ENCODE data around the gene ATF2.

Gene ATF2

GRCh38 chr2:175167076-175167791, 769 bp downstream of the ATF2 start:
- peak overlapping the region; percentile 99 for H3K4me3 ChIP-seq (ENCODE audit: low read depth, low read length)
- no peak for DNase-seq (ENCODE audit: low read depth)

- peak overlapping the region; percentile 99 for H3K4me3 ChIP-seq (ENCODE audit: low read depth, low read length)
- DNase-seq (ENCODE audit: low read depth): no peak
Observed at GRCh38 chr2:175166216-175166824, 1.7 kb downstream of the ATF2 start.

GRCh38 chr2:175164235-175164634, 3.8 kb downstream of the ATF2 start:
- no peak overlapping the region for H3K4me3 ChIP-seq (ENCODE audit: low read depth, low read length)
- DNase-seq (ENCODE audit: low read depth): no peak

GRCh38 chr2:175158894-175159293, 9.1 kb downstream of the ATF2 start:
- DNase-seq (ENCODE audit: low read depth): no peak
- no peak overlapping the region for H3K4me3 ChIP-seq (ENCODE audit: low read depth, low read length)

GRCh38 chr2:175156534-175156933, 11.5 kb downstream of the ATF2 start:
- no peak for DNase-seq (ENCODE audit: low read depth)
- H3K4me3 ChIP-seq (ENCODE audit: low read depth, low read length): no peak overlapping the region

- H3K4me3 ChIP-seq (ENCODE audit: low read depth, low read length): no peak overlapping the region
- peak; percentile 43 for DNase-seq (ENCODE audit: low read depth)
Observed at GRCh38 chr2:175154661-175155082, 13.3 kb downstream of the ATF2 start.

GRCh38 chr2:175152242-175152641, 15.8 kb downstream of the ATF2 start:
- no peak overlapping the region for H3K4me3 ChIP-seq (ENCODE audit: low read depth, low read length)
- no peak for DNase-seq (ENCODE audit: low read depth)

GRCh38 chr2:175151791-175152190, 16.2 kb downstream of the ATF2 start:
- DNase-seq (ENCODE audit: low read depth): no peak

GRCh38 chr2:175147186-175147585, 20.8 kb downstream of the ATF2 start:
- DNase-seq (ENCODE audit: low read depth): no peak
- H3K4me3 ChIP-seq (ENCODE audit: low read depth, low read length): no peak overlapping the region

More at GRCh38 chr2:175151791-175152190, 16.2 kb downstream of the ATF2 start:
- H3K4me3 ChIP-seq (ENCODE audit: low read depth, low read length): no peak overlapping the region

GRCh38 chr2:175143678-175144077, 24.3 kb downstream of the ATF2 start:
- no peak overlapping the region for H3K4me3 ChIP-seq (ENCODE audit: low read depth, low read length)
- no peak for DNase-seq (ENCODE audit: low read depth)

- DNase-seq (ENCODE audit: low read depth): no peak
Observed at GRCh38 chr2:175143191-175143590, 24.8 kb downstream of the ATF2 start.

GRCh38 chr2:175140332-175140731, 27.7 kb downstream of the ATF2 start:
- DNase-seq (ENCODE audit: low read depth): no peak
- no peak overlapping the region for H3K4me3 ChIP-seq (ENCODE audit: low read depth, low read length)

More at GRCh38 chr2:175143191-175143590, 24.8 kb downstream of the ATF2 start:
- no peak overlapping the region for H3K4me3 ChIP-seq (ENCODE audit: low read depth, low read length)

- no peak overlapping the region for H3K4me3 ChIP-seq (ENCODE audit: low read depth, low read length)
- no peak for DNase-seq (ENCODE audit: low read depth)
Observed at GRCh38 chr2:175137793-175138192, 30.2 kb downstream of the ATF2 start.

- H3K4me3 ChIP-seq (ENCODE audit: low read depth, low read length): no peak overlapping the region
- no peak for DNase-seq (ENCODE audit: low read depth)
Observed at GRCh38 chr2:175136334-175137215, 31.4 kb downstream of the ATF2 start.

GRCh38 chr2:175135862-175136261, 32.1 kb downstream of the ATF2 start:
- DNase-seq (ENCODE audit: low read depth): no peak
- H3K4me3 ChIP-seq (ENCODE audit: low read depth, low read length): no peak overlapping the region

- DNase-seq (ENCODE audit: low read depth): no peak
- H3K4me3 ChIP-seq (ENCODE audit: low read depth, low read length): no peak overlapping the region
Observed at GRCh38 chr2:175135177-175135576, 32.8 kb downstream of the ATF2 start.

GRCh38 chr2:175131252-175131651, 36.8 kb downstream of the ATF2 start:
- H3K4me3 ChIP-seq (ENCODE audit: low read depth, low read length): no peak overlapping the region
- DNase-seq (ENCODE audit: low read depth): no peak

- DNase-seq (ENCODE audit: low read depth): no peak
- H3K4me3 ChIP-seq (ENCODE audit: low read depth, low read length): no peak overlapping the region
Observed at GRCh38 chr2:175126661-175127060, 41.3 kb downstream of the ATF2 start.

GRCh38 chr2:175123254-175123653, 44.7 kb downstream of the ATF2 start:
- no peak overlapping the region for H3K4me3 ChIP-seq (ENCODE audit: low read depth, low read length)
- DNase-seq (ENCODE audit: low read depth): no peak

- no peak overlapping the region for H3K4me3 ChIP-seq (ENCODE audit: low read depth, low read length)
- no peak for DNase-seq (ENCODE audit: low read depth)
Observed at GRCh38 chr2:175111200-175111657, 56.8 kb downstream of the ATF2 start.

All from skeletal muscle cell (primary cell).